AG10803 (cell line): Measurements from ENCODE around the gene EFCAB7.
A peak's percentile ranks its signal among the peaks of the same experiment; 100 is the strongest.

Experiments
- DNase-seq: peaks from one replicate; pipeline ENCODE4 v3.0.0; 2010; ENCODE audit warnings: low read depth
- H3K4me3 ChIP-seq: 2 replicates; pipeline ENCODE4 v1.5.1; 2011; ENCODE audit warnings: mild to moderate bottlenecking, low read length, control low read depth
- TF ChIP-seq, protein P1 (sequence below): conservative IDR thresholded peaks from 2 replicates; pipeline ENCODE4 v1.5.1; 2011; ENCODE audit warnings: mild to moderate bottlenecking, low read length, control low read depth, inconsistent platforms

The EFCAB7 gene, protein sequence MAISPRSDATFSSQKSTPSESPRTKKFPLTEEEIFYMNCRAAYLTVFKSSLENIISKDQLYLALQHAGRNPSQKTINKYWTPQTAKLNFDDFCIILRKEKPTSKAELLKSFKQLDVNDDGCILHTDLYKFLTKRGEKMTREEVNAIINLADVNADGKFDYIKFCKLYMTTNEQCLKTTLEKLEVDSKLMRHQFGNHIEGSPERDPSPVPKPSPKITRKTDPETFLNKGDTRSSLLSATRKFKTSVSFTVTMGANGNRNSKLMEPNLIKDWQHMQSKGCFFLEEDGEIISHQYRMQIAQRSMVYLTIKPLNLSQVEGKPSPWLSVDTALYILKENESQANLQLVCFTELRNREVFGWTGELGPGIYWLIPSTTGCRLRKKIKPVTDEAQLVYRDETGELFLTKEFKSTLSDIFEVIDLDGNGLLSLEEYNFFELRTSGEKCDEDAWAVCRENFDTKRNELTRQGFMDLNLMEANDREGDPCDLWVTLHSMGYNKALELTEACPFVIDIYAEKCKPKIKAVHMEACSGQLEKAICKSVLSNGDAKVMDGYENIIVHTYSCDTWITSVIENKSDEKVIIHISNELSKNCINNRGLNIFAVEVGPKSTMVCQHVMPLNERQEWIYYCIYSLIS

GRCh38 chr1:63522891-63523728 is at the start of gene EFCAB7, which contains the start of gene ITGB3BP:
Gene EFCAB7, plus strand, starts transcription at chr1:63523525. Its CDS starts 2,048 bp downstream, at chr1:63525573.
Gene ITGB3BP, minus strand, starts transcription at chr1:63523225. Its CDS starts 92 bp downstream, at chr1:63523133.
- DNase-seq, result peak; percentile 93
- TF ChIP-seq, protein P1, sequence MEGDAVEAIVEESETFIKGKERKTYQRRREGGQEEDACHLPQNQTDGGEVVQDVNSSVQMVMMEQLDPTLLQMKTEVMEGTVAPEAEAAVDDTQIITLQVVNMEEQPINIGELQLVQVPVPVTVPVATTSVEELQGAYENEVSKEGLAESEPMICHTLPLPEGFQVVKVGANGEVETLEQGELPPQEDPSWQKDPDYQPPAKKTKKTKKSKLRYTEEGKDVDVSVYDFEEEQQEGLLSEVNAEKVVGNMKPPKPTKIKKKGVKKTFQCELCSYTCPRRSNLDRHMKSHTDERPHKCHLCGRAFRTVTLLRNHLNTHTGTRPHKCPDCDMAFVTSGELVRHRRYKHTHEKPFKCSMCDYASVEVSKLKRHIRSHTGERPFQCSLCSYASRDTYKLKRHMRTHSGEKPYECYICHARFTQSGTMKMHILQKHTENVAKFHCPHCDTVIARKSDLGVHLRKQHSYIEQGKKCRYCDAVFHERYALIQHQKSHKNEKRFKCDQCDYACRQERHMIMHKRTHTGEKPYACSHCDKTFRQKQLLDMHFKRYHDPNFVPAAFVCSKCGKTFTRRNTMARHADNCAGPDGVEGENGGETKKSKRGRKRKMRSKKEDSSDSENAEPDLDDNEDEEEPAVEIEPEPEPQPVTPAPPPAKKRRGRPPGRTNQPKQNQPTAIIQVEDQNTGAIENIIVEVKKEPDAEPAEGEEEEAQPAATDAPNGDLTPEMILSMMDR, result no peak
- peak within 1 kb of the TSS; percentile 75 for H3K4me3 ChIP-seq

DNA sequence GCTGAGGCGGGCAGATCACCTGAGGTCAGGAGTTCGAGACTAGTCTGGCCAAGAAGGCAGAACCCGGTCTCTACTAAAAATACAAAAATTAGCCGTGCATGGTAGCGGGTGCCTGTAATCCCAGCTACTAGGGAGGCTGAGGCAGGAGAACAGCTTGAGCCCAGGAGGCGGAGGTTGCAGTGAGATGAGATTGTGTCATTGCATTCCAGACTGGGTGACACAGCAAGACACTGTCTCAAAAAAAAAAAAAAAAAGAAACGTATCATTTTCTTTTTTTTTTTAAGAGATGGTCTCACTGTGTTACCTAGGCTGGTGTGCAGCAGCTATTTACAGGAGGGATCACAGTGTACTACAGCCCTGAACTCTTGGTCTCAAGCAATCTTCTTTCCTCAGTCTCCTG is 47.6 kb upstream of the EFCAB7 start:
- DNase-seq, result peak; percentile 9
- H3K4me3 ChIP-seq, result no peak overlapping the region
- TF ChIP-seq, protein P1, result no peak

- TF ChIP-seq, protein P1, result no peak
- DNase-seq, result no peak
- H3K4me3 ChIP-seq, result no peak overlapping the region
These were observed 43.3 kb upstream of the EFCAB7 start for GRCh38 chr1:63480057-63480456.

GRCh38 chr1:63486629-63487028 is 36.7 kb upstream of the EFCAB7 start:
- TF ChIP-seq, protein P1, result no peak
- peak; percentile 1 for DNase-seq
- no peak overlapping the region for H3K4me3 ChIP-seq

GRCh38 chr1:63487336-63488065 is 35.8 kb upstream of the EFCAB7 start:
- no peak overlapping the region for H3K4me3 ChIP-seq
- TF ChIP-seq, protein P1, result no peak
- DNase-seq, result no peak

DNA sequence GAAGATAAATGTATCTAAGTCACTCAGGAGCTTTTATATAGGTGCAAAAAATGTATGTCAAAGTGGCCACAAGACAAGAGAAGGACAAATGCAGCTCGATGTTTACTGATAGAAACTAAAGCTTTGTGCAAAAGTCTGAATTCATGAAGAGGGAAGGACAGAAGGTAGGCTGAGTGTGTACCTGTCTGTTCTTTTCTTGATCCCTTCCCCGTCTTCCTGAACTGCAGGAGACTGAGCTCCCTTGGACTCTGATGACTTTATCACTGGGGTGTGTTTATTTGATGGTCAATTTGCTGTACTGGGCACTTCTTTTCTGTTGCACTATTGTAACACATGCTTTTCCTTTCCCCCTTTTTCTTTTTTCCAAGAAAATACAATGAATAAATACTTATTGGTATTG is 25.7 kb upstream of the EFCAB7 start:
- no peak overlapping the region for H3K4me3 ChIP-seq
- TF ChIP-seq, protein P1, result no peak
- DNase-seq, result no peak
